HG03175 (cell line): ENCODE measurements around the gene ITPA.
"Not testable (repeated sequence)": the region's sequence is repeated elsewhere in the genome, so short reads cannot be mapped to it uniquely, and the experiment has no call there.

Source experiments
- ATAC-seq: cut with Tn5 transposase; IDR thresholded peaks from one replicate; pipeline ENCODE4 v1.9.1; 2021; ENCODE audit warnings: mild to moderate bottlenecking, moderate library complexity; ENCODE audit not compliant: unreplicated experiment

The ITPA gene

GRCh38 chr20:3172933-3173609 lies 36.2 kb upstream of the ITPA start, which contains the start of gene LZTS3:
Gene LZTS3 (minus strand): TSS chr20:3173549. CDS start chr20:3167163, 6,386 bp downstream.
- peak; percentile 59 for ATAC-seq

- ATAC-seq = peak; percentile 93
Measured at GRCh38 chr20:3173610-3174441, 35.5 kb upstream of the ITPA start.

GRCh38 chr20:3174442-3175261 lies 34.6 kb upstream of the ITPA start:
- no peak for ATAC-seq

- ATAC-seq = no peak
Measured at GRCh38 chr20:3175270-3175669, 34.0 kb upstream of the ITPA start.

GRCh38 chr20:3177746-3178485 lies 31.4 kb upstream of the ITPA start:
- no peak for ATAC-seq

GRCh38 chr20:3180319-3180718 lies 29.0 kb upstream of the ITPA start:
- ATAC-seq = no peak

GRCh38 chr20:3181270-3181669 lies 28.0 kb upstream of the ITPA start:
- ATAC-seq = no peak

- not testable (repeated sequence) for ATAC-seq
Measured at GRCh38 chr20:3182429-3182828, 26.9 kb upstream of the ITPA start.

GRCh38 chr20:3183896-3184612 lies 25.2 kb upstream of the ITPA start:
- no peak for ATAC-seq

GRCh38 chr20:3187861-3188260 lies 21.4 kb upstream of the ITPA start:
- not testable (repeated sequence) for ATAC-seq

- ATAC-seq = no peak
Measured at GRCh38 chr20:3188823-3189413, 20.4 kb upstream of the ITPA start.

GRCh38 chr20:3189561-3190131 lies 19.7 kb upstream of the ITPA start:
- no peak for ATAC-seq

- no peak for ATAC-seq
Measured at GRCh38 chr20:3190681-3191111, 18.6 kb upstream of the ITPA start.

- ATAC-seq = no peak
Measured at GRCh38 chr20:3192226-3193015, 16.9 kb upstream of the ITPA start.

GRCh38 chr20:3193806-3194616 lies 15.3 kb upstream of the ITPA start:
- no peak for ATAC-seq

GRCh38 chr20:3194617-3195280 lies 14.5 kb upstream of the ITPA start:
- ATAC-seq = no peak
